ENCODE data around the gene SLC25A21.

The SLC25A21 gene

DNA sequence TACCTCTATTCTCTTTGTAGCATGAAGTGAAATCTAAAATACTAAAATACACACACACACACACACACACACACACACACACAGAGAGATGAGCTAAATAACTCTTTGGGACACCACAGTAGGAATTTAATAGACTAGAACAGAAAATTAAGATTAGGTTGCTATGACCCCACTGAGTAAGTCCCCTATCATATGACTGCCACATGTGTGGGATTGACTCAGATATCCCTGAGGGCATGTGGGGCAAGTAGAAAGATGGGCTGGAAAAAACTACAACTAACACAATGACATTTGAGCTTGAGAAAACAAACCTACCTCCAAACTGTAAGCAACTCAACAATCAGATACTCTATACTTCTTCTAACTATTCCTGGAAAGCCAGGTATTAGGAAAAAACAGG lies 27.0 kb downstream of the SLC25A21 start:
- in situ Hi-C loops (cut with MboI; ENCODE audit: low sequenced_read_pairs), result no loop called here

DNA sequence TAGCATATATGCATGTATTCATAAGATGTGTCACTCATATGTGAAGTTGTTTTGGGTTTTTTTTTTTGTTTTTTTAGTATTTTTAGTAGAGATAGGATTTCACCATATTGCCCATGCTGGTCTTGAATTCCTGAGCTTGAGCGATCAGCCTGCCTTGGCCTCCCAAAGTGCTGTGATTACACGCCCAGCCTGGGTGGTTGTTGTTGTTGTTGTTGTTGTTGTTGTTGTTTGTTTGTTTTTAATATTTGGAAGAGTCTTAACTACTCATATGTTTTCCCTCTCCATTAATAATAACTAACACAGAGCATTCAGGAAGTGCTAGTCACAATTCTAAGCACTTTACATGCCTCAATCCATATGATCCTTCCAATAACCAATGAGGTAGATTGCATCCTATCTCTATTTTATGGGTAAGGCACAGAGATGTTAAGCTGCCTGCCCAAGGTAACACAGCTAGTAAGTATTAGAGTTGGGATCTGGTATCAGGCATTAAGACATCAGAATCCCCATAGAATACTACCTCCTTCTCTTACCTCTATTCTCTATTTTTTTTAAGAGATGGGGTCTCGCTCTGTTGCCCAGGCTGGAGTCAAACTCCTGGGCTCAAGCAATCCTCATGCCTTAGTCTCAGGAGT lies 27.6 kb downstream of the SLC25A21 start:
- in situ Hi-C loops (cut with MboI; ENCODE audit: low sequenced_read_pairs), result no loop called here

DNA sequence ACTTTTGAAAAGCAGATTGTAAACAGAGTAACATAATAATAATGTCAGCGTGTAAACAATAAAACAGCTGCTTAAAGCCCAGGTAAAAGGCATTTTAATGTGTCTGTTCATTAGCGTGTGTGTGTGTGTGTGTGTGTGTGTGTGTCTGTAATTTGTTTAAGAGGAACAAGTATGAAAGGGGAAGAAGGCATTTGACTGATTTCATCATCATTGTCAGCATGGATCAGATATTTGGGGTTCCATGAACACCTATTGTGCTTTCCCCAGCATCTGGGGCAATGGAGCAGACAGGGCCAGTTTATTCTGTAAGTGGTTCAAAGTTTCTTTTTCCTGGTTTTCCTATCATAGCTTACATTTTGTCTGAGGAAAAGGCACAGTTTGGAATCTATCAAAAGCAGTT lies 28.9 kb downstream of the SLC25A21 start:
- in situ Hi-C loops (cut with MboI; ENCODE audit: low sequenced_read_pairs), result no loop called here

DNA sequence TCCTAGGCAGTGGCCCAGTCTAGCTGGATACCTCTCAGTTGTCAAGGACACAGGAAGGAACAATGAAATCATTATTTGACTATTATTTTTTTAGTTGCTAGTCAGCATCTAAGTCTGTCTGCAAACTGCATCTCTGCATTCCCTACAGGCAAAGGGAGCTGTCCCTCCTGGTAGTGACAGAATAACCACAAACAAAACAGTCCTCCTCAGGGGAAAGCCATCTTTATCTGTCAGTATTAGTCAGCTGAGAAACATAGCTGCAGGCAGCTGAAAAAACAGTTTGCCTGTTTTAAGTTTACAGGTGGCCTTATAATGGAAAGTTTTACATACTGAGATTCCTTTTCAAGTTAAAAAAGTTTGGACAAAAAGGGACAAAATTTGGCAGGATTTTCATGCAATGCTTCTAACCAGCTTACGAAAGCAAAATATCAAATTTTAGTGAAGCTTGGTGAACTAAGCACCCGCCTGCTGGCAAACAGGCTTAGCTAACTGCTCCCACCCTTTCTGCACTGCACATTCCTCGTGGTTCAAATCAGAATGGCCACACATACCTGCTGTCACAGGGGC lies 29.5 kb downstream of the SLC25A21 start:
- in situ Hi-C loops (cut with MboI; ENCODE audit: low sequenced_read_pairs), result no loop called here

DNA sequence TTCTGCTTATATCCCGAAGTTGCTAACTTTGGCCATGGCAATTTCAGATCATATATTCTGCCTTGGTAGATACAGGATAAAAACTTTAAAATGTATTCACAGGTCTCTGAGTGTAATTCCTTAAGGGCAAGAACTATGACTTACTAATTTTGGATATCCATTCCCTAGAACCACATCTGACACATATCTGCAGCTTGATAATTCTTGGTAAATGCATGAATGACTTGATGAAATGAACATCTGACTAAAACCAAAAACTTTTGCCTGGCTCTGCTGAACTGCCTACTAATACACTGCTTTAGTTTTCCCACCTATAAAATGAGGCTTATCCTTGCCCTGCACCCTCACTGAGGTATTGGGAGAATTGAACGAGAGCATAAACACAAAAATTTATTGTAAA lies 32.2 kb downstream of the SLC25A21 start:
- in situ Hi-C loops (cut with MboI; ENCODE audit: low sequenced_read_pairs), result no loop called here

DNA sequence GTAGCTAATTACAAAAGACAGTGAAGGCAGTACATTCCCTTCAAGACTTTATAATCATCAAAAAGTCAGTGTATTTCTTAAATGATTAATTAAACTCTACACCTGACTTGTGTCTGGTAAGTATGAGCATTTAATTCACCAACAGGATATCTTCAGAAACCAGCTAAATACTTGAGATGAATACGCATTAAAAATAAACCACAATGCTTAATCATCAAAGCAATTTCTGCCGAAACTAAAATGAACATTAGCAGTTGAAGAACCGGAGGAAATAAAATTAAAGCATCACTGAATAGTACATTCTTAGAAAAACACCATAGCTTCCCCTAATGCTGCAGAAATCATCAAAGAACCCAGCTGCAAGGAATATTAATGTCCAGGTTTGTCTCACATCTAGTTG lies 32.7 kb downstream of the SLC25A21 start:
- in situ Hi-C loops (cut with MboI; ENCODE audit: low sequenced_read_pairs), result no loop called here

DNA sequence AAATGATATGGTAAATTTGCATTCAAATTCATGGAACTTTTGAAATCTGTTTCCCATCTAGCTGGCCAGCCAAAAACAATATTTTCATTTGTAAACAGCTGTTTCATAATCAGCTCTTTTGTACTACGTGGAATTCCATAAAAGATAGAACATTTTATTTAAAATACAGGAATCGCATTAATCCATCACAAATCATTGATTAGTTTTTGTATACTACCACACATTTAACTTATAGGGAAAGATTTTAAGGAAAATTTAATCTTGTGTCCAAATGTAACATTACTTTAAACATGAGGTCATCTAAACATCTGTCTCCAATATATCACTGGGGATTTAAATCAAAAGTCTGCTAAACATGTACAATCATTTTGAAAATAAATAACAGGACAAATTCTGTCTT lies 33.5 kb downstream of the SLC25A21 start:
- in situ Hi-C loops (cut with MboI; ENCODE audit: low sequenced_read_pairs), result no loop called here

DNA sequence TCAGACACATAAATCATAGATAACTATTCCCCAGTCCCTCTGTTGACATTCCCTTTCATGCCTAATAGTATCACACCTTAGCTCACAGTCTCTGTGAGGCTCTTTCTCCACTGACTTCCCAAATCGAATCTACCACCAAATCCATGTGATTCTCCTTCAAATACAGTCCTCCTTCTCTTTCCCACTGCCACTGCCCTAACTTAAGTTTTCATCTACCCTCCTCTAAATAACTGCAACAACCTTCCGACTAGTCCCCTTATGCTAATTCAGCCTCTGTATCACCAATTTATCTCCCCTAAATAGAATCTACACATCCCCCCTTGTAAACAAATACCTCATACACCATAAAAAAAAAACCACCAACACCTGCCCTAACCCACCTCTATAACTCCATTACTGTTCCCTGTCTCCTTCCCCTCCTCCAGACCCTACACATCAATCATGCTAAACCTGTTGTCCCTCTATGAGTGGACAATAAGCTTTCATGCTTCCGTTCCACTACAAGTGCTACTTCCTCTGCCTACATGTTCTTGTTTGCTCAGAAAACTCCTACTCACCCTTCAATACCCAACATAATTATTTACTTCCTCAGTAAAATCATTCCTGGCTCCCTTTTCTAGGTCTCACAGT lies 39.0 kb downstream of the SLC25A21 start:
- in situ Hi-C loops (cut with MboI; ENCODE audit: low sequenced_read_pairs), result no loop called here

DNA sequence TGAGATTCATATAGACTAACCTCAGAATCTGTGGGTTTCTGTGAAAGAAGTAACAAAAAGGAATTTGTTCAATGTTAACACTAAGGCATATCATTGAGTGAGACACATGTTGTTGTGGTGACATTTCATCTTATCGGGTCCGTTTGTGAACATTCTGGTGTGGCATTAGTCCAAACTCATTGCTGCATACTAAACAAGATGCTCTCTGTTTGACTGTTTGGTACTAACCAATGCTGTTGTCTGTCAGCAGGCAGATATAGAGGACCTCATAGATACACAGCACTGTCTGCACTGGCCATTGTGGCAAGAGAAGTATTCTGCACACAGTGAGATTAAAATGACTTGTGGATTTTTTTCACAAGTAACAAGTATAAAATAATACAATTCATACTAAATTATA lies 41.2 kb downstream of the SLC25A21 start:
- in situ Hi-C loops (cut with MboI; ENCODE audit: low sequenced_read_pairs), result no loop called here

DNA sequence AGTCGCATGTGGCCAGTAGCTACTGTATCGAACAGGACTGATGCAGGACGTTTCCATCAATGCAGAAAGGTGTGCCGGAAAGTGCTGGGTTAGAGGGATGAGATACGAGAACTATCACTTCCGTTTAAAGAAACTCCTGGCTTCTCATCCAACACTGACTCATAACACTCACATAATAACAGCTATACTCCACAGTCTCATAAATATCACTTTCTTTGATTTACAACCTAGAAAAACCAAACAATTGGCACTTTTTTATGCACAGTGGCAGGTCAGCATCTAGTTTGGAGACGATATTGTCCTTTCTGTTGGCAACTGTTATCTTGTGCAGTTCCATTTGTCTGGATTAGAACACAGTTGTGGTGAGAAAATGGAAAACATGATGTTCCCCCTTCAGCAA lies 43.4 kb downstream of the SLC25A21 start:
- in situ Hi-C loops (cut with MboI; ENCODE audit: low sequenced_read_pairs), result no loop called here

DNA sequence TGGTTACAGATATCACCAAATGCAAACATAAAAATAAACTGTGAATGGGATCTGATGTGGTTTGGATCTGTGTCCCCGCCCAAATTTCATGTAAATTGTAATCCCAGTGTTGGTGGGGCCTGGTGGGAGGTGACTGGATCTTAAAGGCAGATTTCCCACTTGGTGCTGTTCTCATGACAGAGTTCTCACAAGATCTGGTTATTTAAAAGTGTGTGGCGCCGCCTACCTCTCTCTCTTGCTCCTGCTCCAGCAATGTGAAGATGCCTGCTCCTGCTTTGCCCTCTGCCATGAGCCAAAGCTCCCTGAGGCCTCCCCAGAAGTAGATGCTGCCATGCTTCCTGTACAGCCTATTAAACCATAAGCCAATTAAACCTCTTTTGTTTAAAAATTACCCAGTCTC lies 47.8 kb downstream of the SLC25A21 start:
- in situ Hi-C loops (cut with MboI; ENCODE audit: low sequenced_read_pairs), result no loop called here

DNA sequence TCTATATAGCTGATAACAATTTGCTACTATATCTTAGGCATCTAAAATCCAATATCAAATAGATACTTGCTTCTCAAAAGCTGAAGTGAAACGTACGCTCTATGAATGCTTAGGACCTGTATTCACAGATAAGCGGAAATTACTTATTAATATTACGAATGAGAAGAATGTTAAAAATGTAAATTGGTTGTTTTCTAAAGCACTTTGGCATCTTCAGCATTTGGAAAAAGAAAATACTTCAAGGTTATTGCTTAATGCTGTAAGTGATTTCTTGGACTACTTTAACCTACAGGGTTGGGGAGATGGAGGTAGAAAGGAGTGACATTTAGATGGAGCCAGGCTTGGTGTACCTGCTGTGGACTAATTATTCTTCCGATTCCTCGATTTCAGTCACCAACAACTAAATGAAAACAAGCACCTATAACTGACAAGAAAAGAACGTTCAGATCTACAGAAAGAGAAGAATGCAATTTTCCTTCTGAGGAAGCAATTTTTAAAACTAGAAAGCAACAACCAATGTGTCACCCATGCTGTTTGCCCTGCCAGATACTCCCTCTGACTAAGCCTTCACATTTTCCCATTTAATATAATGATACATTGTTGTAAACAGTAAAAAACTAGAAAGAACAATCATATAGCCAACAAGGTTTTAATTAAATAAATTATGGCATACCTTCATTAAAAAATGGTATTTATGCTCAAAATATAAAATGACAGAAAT lies 49.3 kb downstream of the SLC25A21 start:
- in situ Hi-C loops (cut with MboI; ENCODE audit: low sequenced_read_pairs), result no loop called here

DNA sequence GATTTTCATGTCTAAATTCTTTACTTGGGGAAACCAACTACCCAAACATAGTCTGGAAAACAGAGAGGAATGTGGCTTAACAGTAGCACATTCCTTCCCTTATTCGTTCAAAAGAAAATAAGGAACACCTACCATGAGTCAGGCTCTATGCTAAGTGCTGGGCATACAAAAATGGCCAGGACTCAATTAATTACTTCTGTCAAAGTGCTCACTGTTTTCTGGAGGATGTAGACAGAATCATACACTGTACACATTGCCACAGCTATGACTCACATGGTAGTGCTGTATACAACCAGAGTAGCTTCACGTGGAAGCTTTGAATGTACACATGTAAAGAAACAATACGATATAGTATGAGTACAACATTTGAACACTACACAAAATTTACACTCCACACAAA lies 50.1 kb downstream of the SLC25A21 start:
- in situ Hi-C loops (cut with MboI; ENCODE audit: low sequenced_read_pairs), result no loop called here

DNA sequence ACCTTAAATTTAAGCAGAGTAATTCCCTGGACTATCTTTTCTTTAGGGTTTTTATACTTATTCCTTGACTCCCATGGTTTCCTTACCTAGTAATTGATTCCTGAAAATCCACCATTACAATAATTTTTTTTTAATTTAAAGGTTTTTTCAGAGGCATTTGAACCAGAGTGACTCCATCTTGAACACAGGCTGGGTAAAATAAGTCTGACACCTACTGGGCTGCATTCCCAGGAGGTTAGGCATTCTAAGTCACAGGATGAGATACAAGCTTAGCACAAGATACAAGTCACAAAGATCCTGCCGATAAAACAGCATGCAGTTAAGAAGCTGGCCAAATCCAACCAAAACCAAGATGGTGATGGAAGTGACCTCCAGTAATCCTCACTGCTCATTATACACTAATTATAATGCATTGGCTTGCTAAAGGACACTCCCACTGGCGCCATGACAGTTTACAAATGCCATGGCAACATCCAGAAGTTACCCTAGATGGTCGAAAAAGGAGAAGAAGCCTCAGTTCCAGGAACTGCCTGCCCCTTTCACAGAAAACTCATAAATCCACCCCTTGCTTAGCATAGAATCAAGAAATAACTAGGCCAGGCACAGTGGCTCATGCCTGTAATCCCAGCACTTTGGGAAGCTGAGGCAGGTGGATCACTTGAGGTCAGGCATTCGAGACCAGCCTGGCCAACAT lies 53.6 kb downstream of the SLC25A21 start:
- in situ Hi-C loops (cut with MboI; ENCODE audit: low sequenced_read_pairs), result no loop called here

DNA sequence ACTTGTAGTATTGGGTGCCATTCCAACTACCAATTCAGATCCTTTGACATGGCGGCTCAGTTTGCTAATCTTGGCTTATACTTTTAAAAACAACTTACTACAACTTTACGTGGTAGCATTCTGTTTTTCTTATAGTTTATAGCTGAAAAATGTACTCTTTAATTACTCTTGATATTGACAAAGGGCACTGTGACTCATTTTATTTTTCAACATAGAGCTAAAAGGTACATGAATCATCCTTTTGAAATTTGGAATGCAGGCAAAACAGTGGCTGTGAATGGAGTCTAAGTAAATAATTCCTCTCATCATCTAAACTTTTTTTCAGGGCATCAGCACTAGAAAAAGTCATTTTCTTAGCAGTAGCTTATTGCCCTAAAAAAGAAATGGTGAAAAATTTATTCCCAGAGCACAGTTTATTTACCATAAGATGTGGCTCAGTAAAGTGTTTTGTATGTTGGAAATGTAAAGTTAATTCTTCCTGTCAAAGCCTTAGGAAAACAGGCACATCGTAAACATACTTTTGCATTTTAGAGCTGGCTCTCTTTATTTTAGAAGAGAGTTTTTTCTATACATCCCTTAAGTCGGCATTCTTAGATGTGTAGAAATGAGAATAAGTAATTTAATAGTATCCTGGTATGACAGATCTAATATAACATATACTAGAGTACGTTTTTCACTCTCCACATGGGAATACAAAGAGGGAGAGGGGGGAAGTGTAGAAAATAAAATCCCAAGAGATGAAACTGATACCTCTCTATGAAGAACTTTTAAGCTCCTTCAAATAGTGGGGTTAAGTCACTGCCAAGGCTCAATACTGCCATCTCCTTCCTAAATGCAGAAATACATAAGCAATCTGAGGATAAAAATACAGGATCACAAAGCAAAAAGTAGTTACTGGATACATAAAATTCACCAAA lies 55.2 kb downstream of the SLC25A21 start:
- in situ Hi-C loops (cut with MboI; ENCODE audit: low sequenced_read_pairs), result no loop called here

DNA sequence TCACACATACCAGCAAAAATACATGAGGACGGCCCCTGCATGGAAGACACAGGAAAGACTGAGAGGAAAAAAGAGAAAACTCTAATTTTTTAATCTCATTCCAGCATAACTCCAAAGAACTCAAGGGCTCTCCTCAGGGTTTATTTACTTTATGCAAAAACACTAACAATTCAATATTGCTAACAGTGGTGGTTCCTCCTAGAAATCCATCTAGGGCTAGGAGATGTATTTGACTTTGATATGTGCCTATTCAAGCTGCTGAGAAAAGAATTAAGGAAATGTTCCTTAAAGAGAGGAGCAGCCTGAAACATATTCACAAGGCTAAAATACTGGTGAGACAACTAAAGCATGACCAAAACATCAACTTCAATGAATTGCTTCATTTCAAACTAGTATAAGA lies 57.0 kb downstream of the SLC25A21 start:
- in situ Hi-C loops (cut with MboI; ENCODE audit: low sequenced_read_pairs), result no loop called here

DNA sequence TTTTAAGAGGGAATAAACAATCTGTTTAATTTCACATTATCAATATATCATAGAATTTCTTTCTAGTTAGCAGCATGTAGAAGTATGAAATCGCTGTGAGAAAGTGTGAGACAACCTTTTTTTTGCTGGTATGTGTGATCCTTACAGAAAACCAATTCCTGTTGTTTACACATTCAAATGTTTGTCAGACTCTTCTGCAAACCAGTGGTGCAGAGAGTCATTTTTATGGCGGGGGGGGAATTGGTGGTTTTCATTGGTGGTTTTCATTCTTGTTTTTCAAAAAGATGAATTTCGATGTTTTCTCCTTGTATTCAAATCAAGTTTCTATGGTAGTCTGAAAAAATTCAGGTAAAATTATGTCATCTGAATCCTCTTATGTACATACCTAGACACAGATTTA lies 57.8 kb downstream of the SLC25A21 start:
- in situ Hi-C loops (cut with MboI; ENCODE audit: low sequenced_read_pairs), result no loop called here

DNA sequence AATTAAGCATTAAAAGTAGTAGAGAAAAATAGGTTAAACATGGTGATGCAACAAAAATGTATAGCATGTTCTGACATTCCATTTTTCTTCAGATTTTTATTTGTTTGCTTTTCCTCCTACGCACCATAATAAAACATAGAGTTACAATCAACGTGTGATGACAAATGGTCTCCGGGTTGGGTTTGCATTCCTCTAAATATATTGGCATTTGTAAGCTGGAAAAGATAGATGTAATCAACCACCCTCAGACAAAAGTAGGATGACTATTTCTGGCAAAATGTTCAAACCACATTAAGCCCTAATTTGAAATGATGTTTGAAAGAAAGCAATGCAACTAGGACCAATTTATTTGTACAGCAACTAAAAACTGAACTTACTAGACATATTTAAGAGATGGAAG lies 58.4 kb downstream of the SLC25A21 start:
- in situ Hi-C loops (cut with MboI; ENCODE audit: low sequenced_read_pairs), result no loop called here

DNA sequence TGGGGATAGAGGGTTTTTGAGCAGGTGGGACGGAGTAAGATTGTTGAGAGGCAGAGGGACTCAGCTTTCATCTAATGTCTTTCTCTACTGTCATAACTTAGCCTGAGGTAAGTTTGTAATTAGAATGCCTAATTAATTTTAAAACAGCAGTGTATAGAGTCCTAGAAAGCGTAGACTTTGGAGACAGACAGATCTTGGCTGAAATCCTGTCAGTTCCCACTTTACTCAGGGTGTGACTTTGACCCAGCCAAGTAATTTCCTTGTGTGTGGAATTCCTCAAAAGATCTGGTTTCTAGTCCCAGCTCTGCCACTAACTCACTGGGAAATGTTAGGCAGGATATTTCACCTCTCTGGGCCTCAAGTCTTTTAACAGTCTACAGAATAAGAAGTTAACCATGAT lies 74.3 kb downstream of the SLC25A21 start:
- in situ Hi-C loops (cut with MboI; ENCODE audit: low sequenced_read_pairs), result no loop called here

DNA sequence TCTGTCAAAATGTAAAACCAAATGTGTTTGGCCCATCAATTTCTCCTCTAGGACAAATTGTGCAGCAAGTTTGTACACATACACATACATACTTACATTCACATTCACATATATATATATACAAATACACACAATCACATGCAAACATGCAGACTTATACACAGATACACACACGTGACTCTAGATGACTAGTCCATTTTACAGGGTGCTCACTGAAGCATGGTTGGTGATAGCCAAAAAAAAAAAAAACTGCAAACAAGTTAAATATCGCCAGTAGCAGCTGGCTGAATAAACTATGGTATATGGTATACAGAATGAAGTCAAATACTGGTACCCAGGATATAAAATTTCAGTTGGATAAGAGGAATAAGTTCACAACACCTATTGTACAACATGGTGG lies 77.9 kb downstream of the SLC25A21 start:
- in situ Hi-C loops (cut with MboI; ENCODE audit: low sequenced_read_pairs), result no loop called here
